Nephron (organoid): ENCODE results near the gene MAPK14.

ENCODE experiments used
- H3K27ac Mint-ChIP-seq, 3 experiments: 2 replicates each; pipeline ENCODE4 v1.8.0; 2020; ENCODE audit warnings: mixed read lengths in 3 of 3, mild to moderate bottlenecking in 2 of 3, moderate library complexity in 1 of 3
- H3K27me3 Mint-ChIP-seq: 2 replicates; pipeline ENCODE4 v1.8.0; 2021; ENCODE audit warnings: low read depth, mild to moderate bottlenecking, moderate library complexity, mixed read lengths
- H3K36me3 Mint-ChIP-seq: 2 replicates; pipeline ENCODE4 v1.8.0; 2020; ENCODE audit warnings: low read depth, mixed read lengths
- H3K4me1 Mint-ChIP-seq: 2 replicates; pipeline ENCODE4 v1.8.0; 2020; ENCODE audit warnings: mixed read lengths
- H3K4me3 Mint-ChIP-seq, 3 experiments: 2 replicates each; pipeline ENCODE4 v1.8.0; 2020; ENCODE audit warnings: mild to moderate bottlenecking in 3 of 3, mixed read lengths in 3 of 3, moderate library complexity in 2 of 3
- H3K9me3 Mint-ChIP-seq: 2 replicates; pipeline ENCODE4 v1.8.0; 2020; ENCODE audit warnings: mixed read lengths
- CTCF ChIP-seq, 3 experiments: fragments of 200-600 bp; sonication (generic); IDR thresholded peaks; one replicate each; pipeline ENCODE4 v1.5.0; 2021; ENCODE audit warnings: antibody characterized with exemption in 3 of 3; ENCODE audit not compliant: unreplicated experiment in 3 of 3

Gene MAPK14

GRCh38 chr6:36098920-36099647 is 71.5 kb downstream of the MAPK14 start:
- Mint-ChIP-seq H3K4me1 (peaks cover 34% of the 10 kb centered on the region), H3K9me3 (no peaks in the 10 kb centered on the region), H3K4me3 (no peak overlapping the region), H3K36me3 (peaks cover 29% of the 10 kb centered on the region), H3K27ac (peak overlapping the region in 2 of 3 experiments; percentile 11 to 43), H3K27me3 (no peaks in the 10 kb centered on the region)
- TF ChIP-seq CTCF (IDR thresholded peaks at IDR 0.05; ENCODE audit: unreplicated experiment in 3 of 3), result no peak

GRCh38 chr6:36099869-36100483 is 72.4 kb downstream of the MAPK14 start:
- Mint-ChIP-seq H3K4me1 (peaks cover 28% of the 10 kb centered on the region), H3K9me3 (no peaks in the 10 kb centered on the region), H3K36me3 (peaks cover 31% of the 10 kb centered on the region), H3K27ac (no peak overlapping the region), H3K4me3 (no peak overlapping the region), H3K27me3 (no peaks in the 10 kb centered on the region)
- TF ChIP-seq CTCF (IDR thresholded peaks at IDR 0.05; ENCODE audit: unreplicated experiment in 3 of 3), result no peak

- Mint-ChIP-seq H3K36me3 (peaks cover 35% of the 10 kb centered on the region), H3K27ac (no peak overlapping the region), H3K4me3 (no peak overlapping the region), H3K27me3 (no peaks in the 10 kb centered on the region), H3K4me1 (peaks cover 16% of the 10 kb centered on the region), H3K9me3 (no peaks in the 10 kb centered on the region)
- TF ChIP-seq CTCF (IDR thresholded peaks at IDR 0.05; ENCODE audit: unreplicated experiment in 3 of 3), result no peak
These were observed 74.1 kb downstream of the MAPK14 start for GRCh38 chr6:36101691-36102090.

GRCh38 chr6:36102853-36103252 is 75.2 kb downstream of the MAPK14 start:
- no peak for TF ChIP-seq CTCF (IDR thresholded peaks at IDR 0.05; ENCODE audit: unreplicated experiment in 3 of 3)
- no peaks in the 10 kb centered on the region for H3K9me3 Mint-ChIP-seq
- H3K4me1 Mint-ChIP-seq, result peaks cover 17% of the 10 kb centered on the region
- H3K4me3 Mint-ChIP-seq, result no peak overlapping the region
- H3K27ac Mint-ChIP-seq, result no peak overlapping the region
- peaks cover 42% of the 10 kb centered on the region for H3K36me3 Mint-ChIP-seq
- H3K27me3 Mint-ChIP-seq, result no peaks in the 10 kb centered on the region

- H3K4me3 Mint-ChIP-seq, result no peak overlapping the region
- no peak overlapping the region for H3K27ac Mint-ChIP-seq
- H3K4me1 Mint-ChIP-seq, result peaks cover 23% of the 10 kb centered on the region
- H3K27me3 Mint-ChIP-seq, result no peaks in the 10 kb centered on the region
- peaks cover 57% of the 10 kb centered on the region for H3K36me3 Mint-ChIP-seq
- no peaks in the 10 kb centered on the region for H3K9me3 Mint-ChIP-seq
- TF ChIP-seq CTCF (IDR thresholded peaks at IDR 0.05; ENCODE audit: unreplicated experiment in 3 of 3), result no peak
These were observed 77.2 kb downstream of the MAPK14 start for GRCh38 chr6:36104836-36105235.

GRCh38 chr6:36109092-36109491 is 81.5 kb downstream of the MAPK14 start:
- no peak for TF ChIP-seq CTCF (IDR thresholded peaks at IDR 0.05; ENCODE audit: unreplicated experiment in 3 of 3)
- H3K4me3 Mint-ChIP-seq, result no peak overlapping the region
- H3K9me3 Mint-ChIP-seq, result no peaks in the 10 kb centered on the region
- H3K27me3 Mint-ChIP-seq, result no peaks in the 10 kb centered on the region
- peaks cover 49% of the 10 kb centered on the region for H3K36me3 Mint-ChIP-seq
- peak overlapping the region; percentile 45 to 64 (median 49) for H3K27ac Mint-ChIP-seq
- peaks cover 46% of the 10 kb centered on the region for H3K4me1 Mint-ChIP-seq
